Measurements from ENCODE around the gene CCNJL. TPM values are rescaled to one million over a fixed set of nuclear protein-coding genes. Genes with fewer than 3 reads are reported as not detected.
"Not testable (repeated sequence)": the region's sequence is repeated elsewhere in the genome, so short reads cannot be mapped to it uniquely, and the experiment has no call there.

Gene CCNJL
- total RNA-seq, 2 donors from 2014 or later: 5.6 to 20.1 TPM

DNA sequence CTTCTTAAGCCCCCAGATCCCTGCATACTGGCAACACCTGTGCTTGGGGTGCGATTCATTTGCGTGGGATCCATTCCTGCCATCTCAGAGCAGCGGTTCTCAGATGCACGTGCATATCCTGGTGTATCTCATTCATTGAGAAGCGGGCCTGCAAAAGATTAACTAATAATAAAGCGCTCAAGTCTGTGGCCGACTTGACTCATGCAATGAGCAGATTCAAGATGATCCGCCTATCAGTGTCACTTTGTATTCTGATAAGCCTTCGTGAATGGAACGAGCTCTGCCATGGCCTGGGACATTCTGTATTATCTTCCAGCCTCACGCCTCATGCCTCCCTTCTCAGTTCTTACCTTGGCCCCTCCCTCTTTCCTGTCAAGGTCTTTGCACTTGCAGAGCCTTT, 35.7 kb upstream of the CCNJL start:
- Mint-ChIP-seq H3K4me1 (ENCODE audit: low read depth in 2 of 2) (peaks cover 0 to 7% of the 10 kb centered on the region in 2 donors), H3K9me3 (no peaks in the 10 kb centered on the region), H3K27me3 (peaks cover 0 to 3% of the 10 kb centered on the region in 2 donors), H3K4me3 (no peak overlapping the region), H3K27ac (no peak overlapping the region), H3K36me3 (no peaks in the 10 kb centered on the region)
- no peak for ATAC-seq
- DNase-seq (ENCODE audit: low spot score): no peak

DNA sequence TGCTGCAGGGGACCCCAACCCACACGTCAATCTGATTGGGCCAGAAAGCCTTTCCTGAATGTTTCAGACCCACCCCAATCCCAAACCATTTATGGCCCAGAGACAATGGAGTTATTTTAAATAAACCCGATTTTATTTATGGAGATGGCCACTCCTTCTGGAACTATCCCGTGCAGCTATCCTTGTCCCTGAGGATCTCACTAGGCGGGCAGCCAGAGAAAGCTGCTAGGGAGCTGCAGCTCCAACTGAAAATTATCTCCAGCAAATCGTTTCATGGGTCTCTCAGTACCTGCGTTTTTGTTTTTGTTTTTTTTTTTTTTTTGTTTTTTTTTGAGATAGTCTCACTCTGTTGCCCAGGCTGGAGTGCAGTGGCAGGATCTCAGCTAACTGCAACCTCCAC, 35.1 kb upstream of the CCNJL start:
- H3K36me3 Mint-ChIP-seq: no peaks in the 10 kb centered on the region
- ATAC-seq: no peak

DNA sequence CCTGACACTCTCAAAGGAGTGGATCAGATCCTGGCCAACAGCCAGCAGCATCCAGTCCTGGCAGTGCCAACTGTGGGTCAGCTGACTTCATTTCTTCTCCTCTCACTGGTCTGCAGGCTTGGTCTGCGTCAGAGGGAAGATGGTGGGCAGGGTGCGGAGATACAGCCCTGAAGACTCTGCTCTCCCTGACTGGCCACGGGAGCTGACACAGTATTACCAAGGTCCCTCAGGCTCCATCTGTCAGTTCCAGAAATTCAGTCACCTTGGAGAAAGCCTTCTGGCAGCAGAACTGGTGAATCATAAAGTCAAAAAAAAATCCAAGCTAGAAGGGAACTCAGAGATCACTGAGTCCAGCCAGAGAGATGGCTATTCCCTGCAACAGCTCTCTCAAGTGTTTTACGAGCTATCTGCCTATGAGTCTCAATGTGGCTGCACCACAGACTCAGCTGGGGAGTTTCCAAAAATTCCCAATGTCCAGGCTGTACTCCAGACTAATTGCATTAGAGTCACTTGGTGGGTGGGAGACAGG, 30.1 kb upstream of the CCNJL start:
- H3K36me3 Mint-ChIP-seq: no peaks in the 10 kb centered on the region
- H3K9me3 Mint-ChIP-seq: no peaks in the 10 kb centered on the region
- DNase-seq (ENCODE audit: low spot score): no peak
- H3K4me1 Mint-ChIP-seq (ENCODE audit: low read depth in 2 of 2): peaks cover 0 to 7% of the 10 kb centered on the region in 2 donors
- no peaks in the 10 kb centered on the region for H3K27me3 Mint-ChIP-seq
- no peak for ATAC-seq
- H3K27ac Mint-ChIP-seq: no peak overlapping the region
- H3K4me3 Mint-ChIP-seq: no peak overlapping the region

More for the DNA sequence above, 35.1 kb upstream of the CCNJL start:
- H3K27me3 Mint-ChIP-seq: peaks cover 0 to 3% of the 10 kb centered on the region in 2 donors
- no peak for DNase-seq (ENCODE audit: low spot score)
- H3K4me3 Mint-ChIP-seq: no peak overlapping the region
- H3K27ac Mint-ChIP-seq: no peak overlapping the region
- H3K4me1 Mint-ChIP-seq (ENCODE audit: low read depth in 2 of 2): peaks cover 0 to 7% of the 10 kb centered on the region in 2 donors
- no peaks in the 10 kb centered on the region for H3K9me3 Mint-ChIP-seq

DNA sequence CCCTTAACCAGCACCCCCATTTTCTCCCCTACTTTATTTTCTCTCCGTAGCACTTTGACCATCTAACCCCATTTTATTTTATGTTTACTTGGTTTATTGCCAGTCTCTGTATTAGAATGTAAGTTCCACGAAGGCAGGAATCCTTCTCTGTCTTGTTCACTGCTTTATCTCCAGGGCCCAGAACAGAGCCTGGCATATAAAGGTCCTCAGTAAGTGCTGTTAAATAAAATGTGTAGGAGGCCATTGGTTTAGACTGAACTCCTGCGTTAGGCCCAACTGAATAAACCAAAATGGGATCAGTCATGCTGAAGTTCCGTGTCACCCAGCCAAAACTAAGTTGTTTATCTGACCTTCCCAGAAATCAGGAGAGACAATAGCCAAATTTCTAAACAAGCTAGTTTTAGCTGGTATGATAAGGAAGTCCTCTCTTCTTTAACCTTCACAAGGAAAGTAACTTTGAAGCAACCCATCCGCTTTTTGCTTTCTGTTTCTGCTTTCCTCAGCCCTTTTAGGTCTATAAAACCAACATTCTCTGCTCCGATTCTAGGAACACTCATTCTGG, 29.0 kb upstream of the CCNJL start:
- no peaks in the 10 kb centered on the region for H3K9me3 Mint-ChIP-seq
- no peak for DNase-seq (ENCODE audit: low spot score)
- ATAC-seq: no peak
- H3K36me3 Mint-ChIP-seq: no peaks in the 10 kb centered on the region
- peaks cover 0 to 7% of the 10 kb centered on the region in 2 donors for H3K4me1 Mint-ChIP-seq (ENCODE audit: low read depth in 2 of 2)
- H3K27ac Mint-ChIP-seq: peak overlapping the region in 1 of 2 donors; percentile 26
- no peaks in the 10 kb centered on the region for H3K27me3 Mint-ChIP-seq
- no peak overlapping the region for H3K4me3 Mint-ChIP-seq

- not testable (repeated sequence) for ATAC-seq; H3K9me3 Mint-ChIP-seq; H3K4me3 Mint-ChIP-seq; H3K27ac Mint-ChIP-seq; DNase-seq (ENCODE audit: low spot score); H3K36me3 Mint-ChIP-seq; H3K4me1 Mint-ChIP-seq (ENCODE audit: low read depth in 2 of 2); H3K27me3 Mint-ChIP-seq
Observed at GRCh38 chr5:160340513-160340912, 28.1 kb upstream of the CCNJL start.

DNA sequence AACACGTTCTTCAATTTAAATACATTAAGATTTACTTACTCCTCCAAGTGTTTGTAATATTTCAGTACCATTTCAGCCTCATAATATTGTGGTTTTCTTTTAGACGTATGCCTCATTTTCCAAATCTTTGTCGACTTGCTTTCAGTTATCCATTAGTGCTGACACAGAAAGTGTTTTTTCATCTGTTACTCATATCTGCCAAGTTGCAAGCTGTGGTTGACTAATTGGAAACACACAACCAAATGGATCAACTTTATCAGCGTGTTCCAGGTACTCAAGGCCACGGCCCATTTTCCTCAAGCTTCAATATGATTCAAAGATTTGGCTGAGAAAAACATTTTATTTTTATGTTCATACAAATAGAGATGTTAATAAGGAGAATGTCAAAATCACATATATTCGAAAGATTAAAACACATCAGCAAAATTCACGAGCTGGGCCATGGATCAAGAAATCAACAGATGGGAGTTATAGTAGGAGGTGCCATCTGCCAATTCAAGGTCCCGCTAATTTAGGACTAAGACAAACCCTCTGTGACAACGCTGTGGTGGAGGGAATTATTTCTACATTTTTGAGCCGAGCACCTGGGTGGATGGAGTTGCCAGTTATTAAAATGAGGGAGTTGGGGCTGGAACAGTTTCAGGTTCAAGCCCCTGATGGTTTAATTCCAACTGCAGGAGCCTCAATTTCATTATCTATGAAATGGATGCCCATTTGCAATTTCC, 27.2 kb upstream of the CCNJL start:
- Mint-ChIP-seq H3K36me3 (no peaks in the 10 kb centered on the region), H3K27ac (no peak overlapping the region), H3K4me1 (ENCODE audit: low read depth in 2 of 2) (peaks cover 0 to 7% of the 10 kb centered on the region in 2 donors), H3K9me3 (no peaks in the 10 kb centered on the region), H3K4me3 (no peak overlapping the region), H3K27me3 (peaks cover 0 to 10% of the 10 kb centered on the region in 2 donors)
- no peak for DNase-seq (ENCODE audit: low spot score)
- ATAC-seq: no peak

- DNase-seq (ENCODE audit: low spot score); H3K4me3 Mint-ChIP-seq; H3K9me3 Mint-ChIP-seq; ATAC-seq; H3K27ac Mint-ChIP-seq; H3K36me3 Mint-ChIP-seq: not testable (repeated sequence)
- Mint-ChIP-seq H3K4me1 (ENCODE audit: low read depth in 2 of 2) (peaks cover 0 to 11% of the 10 kb centered on the region in 2 donors), H3K27me3 (peaks cover 9 to 17% of the 10 kb centered on the region in 2 donors)
Observed at GRCh38 chr5:160334716-160335115, 22.4 kb upstream of the CCNJL start.

- H3K27ac Mint-ChIP-seq: peak overlapping the region in 1 of 2 donors; percentile 16
- H3K4me3 Mint-ChIP-seq: no peak overlapping the region
- DNase-seq (ENCODE audit: low spot score): no peak
- H3K4me1 Mint-ChIP-seq (ENCODE audit: low read depth in 2 of 2): peaks cover 0 to 11% of the 10 kb centered on the region in 2 donors
- H3K9me3 Mint-ChIP-seq: no peaks in the 10 kb centered on the region
- peaks cover 9 to 17% of the 10 kb centered on the region in 2 donors for H3K27me3 Mint-ChIP-seq
- ATAC-seq: no peak
- no peaks in the 10 kb centered on the region for H3K36me3 Mint-ChIP-seq
Observed at GRCh38 chr5:160333721-160334120, 21.4 kb upstream of the CCNJL start.

GRCh38 chr5:160330212-160330611, 17.8 kb upstream of the CCNJL start:
- DNase-seq (ENCODE audit: low spot score) (no peak), ATAC-seq (no peak)
- Mint-ChIP-seq H3K4me3 (no peak overlapping the region), H3K9me3 (no peaks in the 10 kb centered on the region), H3K27ac (no peak overlapping the region), H3K4me1 (ENCODE audit: low read depth in 2 of 2) (peaks cover 0 to 11% of the 10 kb centered on the region in 2 donors), H3K27me3 (peaks cover 7 to 9% of the 10 kb centered on the region in 2 donors), H3K36me3 (no peaks in the 10 kb centered on the region)

DNA sequence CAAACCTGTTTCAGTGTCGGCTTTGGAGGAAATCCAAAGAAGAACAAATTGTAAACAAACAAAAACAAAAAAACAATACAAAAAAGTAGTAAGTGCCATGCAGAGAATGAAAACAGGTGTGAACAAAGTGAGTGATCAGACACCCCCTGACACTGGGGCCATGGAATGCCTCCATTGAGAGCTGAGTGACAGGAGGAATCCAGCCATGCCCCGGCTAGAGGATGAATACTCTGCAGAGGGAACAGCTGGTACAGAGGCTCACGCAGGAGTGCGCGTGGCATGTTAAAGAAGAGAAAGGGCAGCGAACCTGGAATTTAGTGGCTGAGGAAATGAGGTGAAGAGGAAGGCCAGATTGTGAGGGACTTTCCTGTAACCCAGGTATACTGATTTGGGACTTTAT, 15.5 kb upstream of the CCNJL start:
- Mint-ChIP-seq H3K27ac (peak overlapping the region in 1 of 2 donors; percentile 40), H3K9me3 (no peaks in the 10 kb centered on the region), H3K36me3 (no peaks in the 10 kb centered on the region), H3K27me3 (no peaks in the 10 kb centered on the region), H3K4me1 (ENCODE audit: low read depth in 2 of 2) (peaks cover 0 to 5% of the 10 kb centered on the region in 2 donors), H3K4me3 (no peak overlapping the region)
- DNase-seq (ENCODE audit: low spot score) (no peak), ATAC-seq (no peak)

DNA sequence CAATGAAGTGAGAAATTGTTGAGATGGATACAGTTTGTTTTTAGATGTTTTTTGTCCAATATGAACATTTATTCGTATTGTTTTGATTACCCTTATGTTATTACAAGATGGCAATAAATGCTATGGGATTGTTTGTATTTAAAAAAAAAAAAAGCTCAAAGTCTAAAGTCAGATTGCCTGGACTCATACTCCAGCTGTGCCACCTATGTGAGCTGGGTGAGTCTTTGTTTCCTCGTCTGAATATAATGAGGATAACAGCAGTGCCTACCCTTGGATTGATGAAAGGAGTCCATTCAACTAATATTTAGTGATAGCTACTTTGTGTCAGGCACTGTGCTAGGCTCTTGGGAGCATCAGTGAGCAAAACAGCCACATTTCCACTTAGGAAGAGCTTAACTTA, 14.6 kb upstream of the CCNJL start:
- Mint-ChIP-seq H3K36me3 (no peaks in the 10 kb centered on the region), H3K4me3 (no peak overlapping the region), H3K4me1 (ENCODE audit: low read depth in 2 of 2) (peaks cover 0 to 5% of the 10 kb centered on the region in 2 donors), H3K9me3 (no peaks in the 10 kb centered on the region), H3K27me3 (no peaks in the 10 kb centered on the region), H3K27ac (no peak overlapping the region)
- ATAC-seq: no peak
- no peak for DNase-seq (ENCODE audit: low spot score)

DNA sequence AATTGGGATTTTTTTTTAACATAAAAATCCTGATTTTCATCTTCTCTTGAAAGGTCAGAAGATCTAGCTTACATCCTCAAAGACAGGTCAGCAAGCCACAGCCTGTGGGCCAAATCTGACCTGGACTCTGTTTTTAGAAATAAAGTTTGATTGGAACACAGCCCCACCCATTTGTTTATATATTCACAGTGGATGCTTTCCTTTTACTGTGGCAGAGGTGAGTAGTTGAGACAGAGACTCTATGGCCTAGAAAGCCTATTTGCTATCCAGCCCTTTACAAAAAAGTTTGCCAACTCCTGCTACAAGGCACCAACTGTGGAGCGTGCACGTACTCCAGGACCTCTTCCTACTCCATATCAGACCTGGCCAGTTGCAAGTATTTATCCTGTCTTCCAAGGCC, 13.4 kb upstream of the CCNJL start:
- Mint-ChIP-seq H3K36me3 (no peaks in the 10 kb centered on the region), H3K27me3 (peaks cover 0 to 6% of the 10 kb centered on the region in 2 donors), H3K9me3 (no peaks in the 10 kb centered on the region), H3K4me3 (no peak overlapping the region), H3K4me1 (ENCODE audit: low read depth in 2 of 2) (peaks cover 0 to 5% of the 10 kb centered on the region in 2 donors), H3K27ac (no peak overlapping the region)
- no peak for DNase-seq (ENCODE audit: low spot score)
- ATAC-seq: no peak

DNA sequence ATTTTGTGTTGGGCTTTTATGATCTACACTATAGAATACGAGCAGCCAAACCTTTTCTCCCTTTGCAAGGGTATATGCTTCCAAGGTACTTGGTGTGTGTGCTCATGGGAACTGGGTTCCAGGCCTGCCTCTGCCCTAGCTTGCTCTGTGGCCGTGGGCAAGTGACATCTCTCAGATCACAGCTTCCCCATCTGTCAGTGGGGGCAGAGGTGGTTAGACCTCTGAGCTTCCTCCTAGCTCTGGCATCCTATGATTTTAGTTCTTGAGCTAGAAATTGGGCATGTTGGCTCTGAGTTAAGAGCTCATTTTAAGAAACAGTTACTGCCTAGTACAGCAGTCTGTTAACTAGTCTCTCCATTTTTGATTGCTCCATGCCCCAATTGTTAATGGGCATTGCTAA, 12.5 kb upstream of the CCNJL start:
- Mint-ChIP-seq H3K36me3 (no peaks in the 10 kb centered on the region), H3K27ac (no peak overlapping the region), H3K4me3 (no peak overlapping the region), H3K27me3 (peaks cover 0 to 7% of the 10 kb centered on the region in 2 donors), H3K4me1 (ENCODE audit: low read depth in 2 of 2) (peaks cover 0 to 2% of the 10 kb centered on the region in 2 donors), H3K9me3 (no peaks in the 10 kb centered on the region)
- ATAC-seq (no peak), DNase-seq (ENCODE audit: low spot score) (no peak)

DNA sequence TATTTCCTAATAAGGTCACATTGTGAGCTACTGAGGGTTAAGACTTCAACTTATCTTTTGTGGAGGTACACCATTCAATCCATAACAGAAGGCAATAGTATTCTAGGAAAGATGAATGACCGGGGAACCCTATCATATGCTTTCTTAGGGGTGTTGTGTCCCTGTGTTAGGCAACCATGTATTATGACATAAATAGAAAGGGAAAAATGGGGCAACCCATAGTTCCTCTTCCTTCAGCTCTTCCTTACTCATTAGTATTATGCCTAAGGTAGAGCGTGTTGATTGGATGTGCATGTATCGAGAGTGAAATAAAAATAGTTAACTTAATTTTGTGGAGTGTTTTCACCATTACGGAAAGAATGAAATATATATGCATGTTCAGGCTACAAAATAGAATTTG, 6.0 kb upstream of the CCNJL start:
- Mint-ChIP-seq H3K27ac (no peak overlapping the region), H3K27me3 (peaks cover 0 to 22% of the 10 kb centered on the region in 2 donors)

More for the DNA sequence above, 6.0 kb upstream of the CCNJL start:
- ATAC-seq (no peak), DNase-seq (ENCODE audit: low spot score) (no peak)
- no peak overlapping the region for H3K4me3 Mint-ChIP-seq
- H3K9me3 Mint-ChIP-seq: no peaks in the 10 kb centered on the region
- peaks cover 0 to 5% of the 10 kb centered on the region in 2 donors for H3K4me1 Mint-ChIP-seq (ENCODE audit: low read depth in 2 of 2)
- no peaks in the 10 kb centered on the region for H3K36me3 Mint-ChIP-seq

Data from natural killer cell treated with Interleukin-12 subunit alpha and Interleukin-12 subunit beta and Interleukin-15 and Interleukin-18, amount 100 ng/mL, for 72 hours (primary cell).